NCI-H226 (cell line): Measurements from ENCODE around the gene PIK3R6.
A peak's percentile ranks its signal among the peaks of the same experiment; 100 is the strongest.

ENCODE experiments used
- DNase-seq: peaks from one replicate; pipeline ENCODE4 v3.0.0-alpha.2; 2015

Gene PIK3R6

GRCh38 chr17:8849311-8850041 is 18.0 kb downstream of the PIK3R6 start:
- DNase-seq: no peak

- no peak for DNase-seq
Measured at GRCh38 chr17:8847891-8848290, 19.6 kb downstream of the PIK3R6 start.

- peak; percentile 53 for DNase-seq
Measured at GRCh38 chr17:8846768-8847211, 20.7 kb downstream of the PIK3R6 start.

GRCh38 chr17:8844229-8845218 is 22.9 kb downstream of the PIK3R6 start:
- peak; percentile 2 for DNase-seq

GRCh38 chr17:8843344-8843743 is 24.1 kb downstream of the PIK3R6 start:
- DNase-seq: no peak

GRCh38 chr17:8841844-8842243 is 25.6 kb downstream of the PIK3R6 start:
- no peak for DNase-seq

GRCh38 chr17:8839410-8839935 is 28.0 kb downstream of the PIK3R6 start:
- no peak for DNase-seq

- no peak for DNase-seq
Measured at GRCh38 chr17:8838551-8839095, 28.9 kb downstream of the PIK3R6 start.

GRCh38 chr17:8837563-8838075 is 29.9 kb downstream of the PIK3R6 start:
- peak; percentile 46 for DNase-seq

GRCh38 chr17:8836821-8837562 is 30.5 kb downstream of the PIK3R6 start:
- DNase-seq: peak; percentile 72

- no peak for DNase-seq
Measured at GRCh38 chr17:8835631-8836364, 31.7 kb downstream of the PIK3R6 start.

GRCh38 chr17:8835106-8835505 is 32.4 kb downstream of the PIK3R6 start:
- no peak for DNase-seq

GRCh38 chr17:8832711-8833352 is 34.6 kb downstream of the PIK3R6 start:
- DNase-seq: no peak

- DNase-seq: no peak
Measured at GRCh38 chr17:8831234-8831849, 36.1 kb downstream of the PIK3R6 start.

- DNase-seq: no peak
Measured at GRCh38 chr17:8830141-8830540, 37.3 kb downstream of the PIK3R6 start.

- no peak for DNase-seq
Measured at GRCh38 chr17:8829036-8829941, 38.2 kb downstream of the PIK3R6 start.

- no peak for DNase-seq
Measured at GRCh38 chr17:8828517-8828875, 39.0 kb downstream of the PIK3R6 start.

- DNase-seq: no peak
Measured at GRCh38 chr17:8826808-8827435, 40.6 kb downstream of the PIK3R6 start.

- DNase-seq: no peak
Measured at GRCh38 chr17:8825802-8826201, 41.7 kb downstream of the PIK3R6 start.
